SK-N-SH treated with all-trans-retinoic acid at 6 μM for 48 hours (cell line): ENCODE measurements around the gene MCM5.

Experiments
- CREB5 ChIP-seq: fragments of 250-450 bp; sonication (Bioruptor Pico); IDR thresholded peaks from 2 replicates; pipeline ENCODE4 v1.5.1; 2020; ENCODE audit warnings: low read depth, mild to moderate bottlenecking, moderate library complexity
- ESRRG ChIP-seq: fragments of 250-450 bp; sonication (Bioruptor Pico); IDR thresholded peaks from 2 replicates; pipeline ENCODE4 v1.6.1; 2021; ENCODE audit warnings: mild to moderate bottlenecking
- ZNF70 ChIP-seq: fragments of 450-650 bp; formaldehyde crosslinking; IDR thresholded peaks from 2 replicates; pipeline ENCODE4 v1.5.0; 2020; ENCODE audit warnings: mild to moderate bottlenecking, moderate library complexity

DNA sequence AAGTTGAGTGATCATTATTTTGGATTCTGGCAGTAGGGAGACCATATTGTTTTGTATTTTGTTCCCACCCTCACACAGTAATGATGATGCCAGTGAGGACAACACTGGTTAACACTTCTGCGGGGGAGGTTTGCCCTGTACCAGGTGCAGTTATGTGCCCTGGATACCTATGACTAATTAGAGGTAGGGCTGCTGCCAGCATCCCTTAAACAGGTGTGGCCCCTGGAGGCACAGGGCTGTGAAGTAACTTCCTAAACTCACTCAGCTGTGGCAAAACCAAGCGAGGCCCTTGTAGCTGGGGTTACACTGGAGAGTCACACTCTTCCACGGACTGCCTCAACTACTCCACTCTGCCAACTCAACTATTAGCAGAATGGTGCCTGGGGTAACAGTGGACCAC, 64.5 kb downstream of the MCM5 start:
- no peak for TF ChIP-seq ESRRG
- TF ChIP-seq CREB5 (CRISPR knock-in tag), result no peak
- TF ChIP-seq ZNF70, result no peak
